Mesenchymal stem cell (in vitro differentiated cells and primary cell): Measurements from ENCODE around the gene LHFPL6.

Experiments used
- DNase-seq: peaks from one replicate; pipeline ENCODE4 v3.0.0-alpha.2; 2013
- H2AFZ ChIP-seq: one replicate; pipeline ENCODE4 v1.6.1; 2013; ENCODE audit warnings: low read depth, mild to moderate bottlenecking, control low read depth, inconsistent platforms, low read length, moderate library complexity
- H2AK5ac ChIP-seq: 2 replicates; pipeline ENCODE4 v1.6.1; 2013; ENCODE audit warnings: low read length, moderate library complexity, mild to moderate bottlenecking, inconsistent platforms; ENCODE audit not compliant: severe bottlenecking
- H2BK120ac ChIP-seq: one replicate; pipeline ENCODE4 v1.6.1; 2013; ENCODE audit warnings: low read depth, mild to moderate bottlenecking, inconsistent platforms, low read length, moderate library complexity
- H2BK12ac ChIP-seq, 2 experiments: one replicate each; pipeline ENCODE4 v1.6.1; 2013; ENCODE audit warnings: inconsistent platforms in 2 of 2, low read length in 2 of 2, mild to moderate bottlenecking in 2 of 2, moderate library complexity in 2 of 2, control low read depth in 1 of 2
- H2BK15ac ChIP-seq: one replicate; pipeline ENCODE4 v1.6.1; 2013; ENCODE audit warnings: mild to moderate bottlenecking, low read depth, inconsistent platforms; ENCODE audit not compliant: poor library complexity, severe bottlenecking
- H2BK5ac ChIP-seq: 2 replicates; pipeline ENCODE4 v1.6.1; 2013; ENCODE audit warnings: low read depth, mild to moderate bottlenecking, low read length, control low read depth, inconsistent platforms; ENCODE audit not compliant: poor library complexity, severe bottlenecking
- H3K14ac ChIP-seq, 2 experiments: one replicate each; pipeline ENCODE4 v1.6.1; 2013; ENCODE audit warnings: inconsistent platforms in 2 of 2, low read length in 2 of 2, control low read depth in 1 of 2, mild to moderate bottlenecking in 1 of 2, moderate library complexity in 1 of 2
- H3K18ac ChIP-seq, 2 experiments: one replicate each; pipeline ENCODE4 v1.6.1; 2013; ENCODE audit warnings: inconsistent platforms in 2 of 2, low read length in 2 of 2, control low read depth in 1 of 2, low read depth in 1 of 2, mild to moderate bottlenecking in 1 of 2
- H3K23ac ChIP-seq, 2 experiments: one replicate each; pipeline ENCODE4 v1.6.1; 2013; ENCODE audit warnings: inconsistent platforms in 2 of 2, low read length in 2 of 2, mild to moderate bottlenecking in 2 of 2, moderate library complexity in 2 of 2, control low read depth in 1 of 2
- H3K27ac ChIP-seq: 2 replicates; pipeline ENCODE4 v1.5.1; 2013; ENCODE audit warnings: mild to moderate bottlenecking, moderate library complexity, low read length, control low read depth, inconsistent platforms; ENCODE audit not compliant: poor library complexity, severe bottlenecking
- H3K27me3 ChIP-seq, 2 experiments: 2 replicates each; pipeline versions ENCODE4 v1.6.1 to v1.7.0; 2013; ENCODE audit warnings: low read length in 2 of 2, mild to moderate bottlenecking in 2 of 2, moderate library complexity in 2 of 2, control low read depth in 1 of 2, inconsistent platforms in 1 of 2; ENCODE audit not compliant: control insufficient read depth in 1 of 2, insufficient read depth in 1 of 2
- H3K36me3 ChIP-seq, 2 experiments: 2 replicates each; pipeline versions ENCODE4 v1.6.1 to v1.7.0; 2013; ENCODE audit warnings: low read length in 2 of 2, control low read depth in 1 of 2, inconsistent platforms in 1 of 2, low read depth in 1 of 2, mild to moderate bottlenecking in 1 of 2; ENCODE audit not compliant: insufficient read depth in 2 of 2, control insufficient read depth in 1 of 2
- H3K4ac ChIP-seq, 2 experiments: one replicate each; pipeline ENCODE4 v1.6.1; 2013; ENCODE audit warnings: inconsistent platforms in 2 of 2, low read length in 2 of 2, mild to moderate bottlenecking in 2 of 2, moderate library complexity in 2 of 2, control low read depth in 1 of 2, low read depth in 1 of 2
- H3K4me1 ChIP-seq: 2 replicates; pipeline ENCODE4 v1.6.1; 2013; ENCODE audit warnings: low read depth, low read length, control low read depth; ENCODE audit not compliant: control insufficient read depth, insufficient read depth
- H3K4me2 ChIP-seq: 2 replicates; pipeline ENCODE4 v1.6.1; 2013; ENCODE audit warnings: low read length, mild to moderate bottlenecking, inconsistent platforms; ENCODE audit not compliant: poor library complexity, severe bottlenecking
- H3K4me3 ChIP-seq, 2 experiments: 2 replicates each; pipeline versions ENCODE4 v1.5.1 to v1.7.0; 2013; ENCODE audit warnings: low read length in 2 of 2, mild to moderate bottlenecking in 2 of 2, control low read depth in 1 of 2, low read depth in 1 of 2; ENCODE audit not compliant: insufficient read depth in 1 of 2
- H3K79me1 ChIP-seq: replicated peaks from 2 replicates; pipeline ENCODE4 v1.6.1; 2013; ENCODE audit warnings: mild to moderate bottlenecking, control low read depth, low read length, inconsistent platforms; ENCODE audit not compliant: poor library complexity, severe bottlenecking
- H3K9ac ChIP-seq: 2 replicates; pipeline ENCODE4 v1.7.0; 2013; ENCODE audit warnings: mild to moderate bottlenecking, low read length, moderate library complexity
- H3K9me3 ChIP-seq: 2 replicates; pipeline ENCODE4 v1.7.0; 2013; ENCODE audit warnings: mild to moderate bottlenecking, low read length; ENCODE audit not compliant: control insufficient read depth
- H4K8ac ChIP-seq: one replicate; pipeline ENCODE4 v1.6.1; 2013; ENCODE audit warnings: inconsistent platforms, mild to moderate bottlenecking, low read length, moderate library complexity
- H4K91ac ChIP-seq: one replicate; pipeline ENCODE4 v1.6.1; 2013; ENCODE audit warnings: mild to moderate bottlenecking, low read length, inconsistent platforms
- WGBS: methylation state at CpG from one replicate; pipeline ENCODE4 v1.1.7; 2013; ENCODE audit warnings: mixed read lengths; 5-methylcytosine and 5-hydroxymethylcytosine counted together

The LHFPL6 gene

GRCh38 chr13:39452834-39453233 lies 150.2 kb downstream of the LHFPL6 start:
- Histone ChIP-seq H3K4ac (no peak overlapping the region), H3K9ac (no peak overlapping the region), H3K27me3 (no peaks in the 10 kb centered on the region), H2BK15ac (no peak overlapping the region), H4K8ac (no peak overlapping the region), H3K4me1 (no peaks in the 10 kb centered on the region), H3K4me3 (no peak overlapping the region), H3K23ac (no peak overlapping the region), H3K9me3 (no peaks in the 10 kb centered on the region), H3K27ac (no peak overlapping the region), H4K91ac (no peak overlapping the region), H2BK12ac (no peak overlapping the region), H2AK5ac (peak overlapping the region; percentile 42), H2BK120ac (no peak overlapping the region), H2AFZ (no peak overlapping the region), H3K14ac (no peak overlapping the region), H2BK5ac (no peak overlapping the region), H3K4me2 (no peak overlapping the region), H3K36me3 (no peaks in the 10 kb centered on the region), H3K79me1 (peaks cover 5% of the 10 kb centered on the region), H3K18ac (no peak overlapping the region)
- no CpG with 5 or more reads among the region's 1 CpG for WGBS
- no peak for DNase-seq

- no peak overlapping the region for H3K14ac ChIP-seq
- H2BK5ac ChIP-seq: no peak overlapping the region
- no peak overlapping the region for H4K91ac ChIP-seq
- peak overlapping the region; percentile 28 to 77 for H3K18ac ChIP-seq
- no peaks in the 10 kb centered on the region for H3K36me3 ChIP-seq
- H3K23ac ChIP-seq: no peak overlapping the region
- H2BK120ac ChIP-seq: no peak overlapping the region
- H3K4me2 ChIP-seq: no peak overlapping the region
- no peak overlapping the region for H3K4me3 ChIP-seq
- no peaks in the 10 kb centered on the region for H3K4me1 ChIP-seq
- no peak overlapping the region for H2AFZ ChIP-seq
- peak overlapping the region; percentile 18 for H3K27ac ChIP-seq
- DNase-seq: peak; percentile 75
- H3K79me1 ChIP-seq: peaks cover 5% of the 10 kb centered on the region
- no peak overlapping the region for H3K4ac ChIP-seq
- no peak overlapping the region for H2BK15ac ChIP-seq
- no peaks in the 10 kb centered on the region for H3K27me3 ChIP-seq
- H3K9ac ChIP-seq: no peak overlapping the region
- H2AK5ac ChIP-seq: peak overlapping the region; percentile 50
- H2BK12ac ChIP-seq: no peak overlapping the region
- no peak overlapping the region for H4K8ac ChIP-seq
- 28% methylated on average over 2 of the region's 3 CpGs for whole genome bisulfite sequencing
- no peaks in the 10 kb centered on the region for H3K9me3 ChIP-seq
Measured at GRCh38 chr13:39452417-39452816, 150.6 kb downstream of the LHFPL6 start.

GRCh38 chr13:39451860-39452301 lies 151.1 kb downstream of the LHFPL6 start:
- WGBS: 43% methylated on average over 3 of the region's 4 CpGs

GRCh38 chr13:39451301-39451700 lies 151.7 kb downstream of the LHFPL6 start:
- H2BK120ac ChIP-seq: no peak overlapping the region
- H2AK5ac ChIP-seq: no peak overlapping the region
- H4K91ac ChIP-seq: no peak overlapping the region
- H3K27me3 ChIP-seq: no peaks in the 10 kb centered on the region
- no peak overlapping the region for H3K4me2 ChIP-seq
- no peak overlapping the region for H2BK5ac ChIP-seq
- no peak overlapping the region for H3K23ac ChIP-seq
- no peak overlapping the region for H2AFZ ChIP-seq
- WGBS: no CpG with 5 or more reads among the region's 1 CpG
- no peak overlapping the region for H3K18ac ChIP-seq
- no peak overlapping the region for H4K8ac ChIP-seq
- no peak overlapping the region for H2BK12ac ChIP-seq
- H3K14ac ChIP-seq: no peak overlapping the region
- H3K4me3 ChIP-seq: no peak overlapping the region
- H3K9ac ChIP-seq: no peak overlapping the region
- H3K36me3 ChIP-seq: no peaks in the 10 kb centered on the region
- no peaks in the 10 kb centered on the region for H3K4me1 ChIP-seq
- no peaks in the 10 kb centered on the region for H3K9me3 ChIP-seq
- peaks cover 4% of the 10 kb centered on the region for H3K79me1 ChIP-seq
- DNase-seq: peak; percentile 37
- no peak overlapping the region for H3K27ac ChIP-seq
- no peak overlapping the region for H3K4ac ChIP-seq
- no peak overlapping the region for H2BK15ac ChIP-seq

More at GRCh38 chr13:39451860-39452301, 151.1 kb downstream of the LHFPL6 start:
- peaks cover 5% of the 10 kb centered on the region for H3K79me1 ChIP-seq
- no peak overlapping the region for H3K23ac ChIP-seq
- DNase-seq: peak; percentile 68
- no peak overlapping the region for H4K8ac ChIP-seq
- H3K36me3 ChIP-seq: no peaks in the 10 kb centered on the region
- H3K18ac ChIP-seq: no peak overlapping the region
- H3K4me2 ChIP-seq: no peak overlapping the region
- H4K91ac ChIP-seq: no peak overlapping the region
- no peak overlapping the region for H3K14ac ChIP-seq
- H2BK15ac ChIP-seq: no peak overlapping the region
- H2AFZ ChIP-seq: no peak overlapping the region
- no peak overlapping the region for H2BK120ac ChIP-seq
- no peaks in the 10 kb centered on the region for H3K27me3 ChIP-seq
- H3K4ac ChIP-seq: no peak overlapping the region
- H3K9ac ChIP-seq: no peak overlapping the region
- H3K9me3 ChIP-seq: no peaks in the 10 kb centered on the region
- H2BK5ac ChIP-seq: no peak overlapping the region
- no peak overlapping the region for H3K4me3 ChIP-seq
- no peak overlapping the region for H2BK12ac ChIP-seq
- H3K4me1 ChIP-seq: no peaks in the 10 kb centered on the region
- H3K27ac ChIP-seq: peak overlapping the region; percentile 18
- no peak overlapping the region for H2AK5ac ChIP-seq
